HG02798 (cell line): ENCODE data around the gene STPG3.

Experiments used
- ATAC-seq: cut with Tn5 transposase; IDR thresholded peaks from one replicate; pipeline ENCODE4 v1.9.1; 2021; ENCODE audit warnings: mild to moderate bottlenecking; ENCODE audit not compliant: unreplicated experiment, poor library complexity

The STPG3 gene

GRCh38 chr9:137264067-137264466 is 13.0 kb downstream of the STPG3 start:
- ATAC-seq, result no peak

- no peak for ATAC-seq
Measured at GRCh38 chr9:137265496-137266161, 14.5 kb downstream of the STPG3 start.

GRCh38 chr9:137266162-137266527 is 15.1 kb downstream of the STPG3 start:
- ATAC-seq, result no peak

GRCh38 chr9:137266585-137267453 is 15.7 kb downstream of the STPG3 start:
- no peak for ATAC-seq

- ATAC-seq, result peak; percentile 44
Measured at GRCh38 chr9:137267933-137268355, 16.9 kb downstream of the STPG3 start.

GRCh38 chr9:137268538-137269201 is 17.6 kb downstream of the STPG3 start:
- no peak for ATAC-seq

GRCh38 chr9:137269231-137269772 is 18.2 kb downstream of the STPG3 start:
- peak; percentile 38 for ATAC-seq

- no peak for ATAC-seq
Measured at GRCh38 chr9:137270929-137271695, 20.0 kb downstream of the STPG3 start.

- ATAC-seq, result no peak
Measured at GRCh38 chr9:137271696-137272076, 20.6 kb downstream of the STPG3 start.

- ATAC-seq, result no peak
Measured at GRCh38 chr9:137272241-137273094, 21.4 kb downstream of the STPG3 start.

GRCh38 chr9:137273095-137273490 is 22.0 kb downstream of the STPG3 start:
- no peak for ATAC-seq

- ATAC-seq, result no peak
Measured at GRCh38 chr9:137273611-137274320, 22.7 kb downstream of the STPG3 start.

GRCh38 chr9:137275203-137275587 is 24.1 kb downstream of the STPG3 start:
- ATAC-seq, result no peak

GRCh38 chr9:137275588-137276472 is 24.7 kb downstream of the STPG3 start:
- no peak for ATAC-seq

GRCh38 chr9:137276473-137277328 is 25.6 kb downstream of the STPG3 start:
- ATAC-seq, result no peak

GRCh38 chr9:137277329-137278041 is 26.4 kb downstream of the STPG3 start, which contains the start of gene TOR4A:
TSS of gene TOR4A (plus strand) at chr9:137277726. CDS start at chr9:137278690, 964 bp downstream.
- ATAC-seq, result peak; percentile 64
